Measurements from ENCODE around the gene POLG2. TPM values are rescaled to one million over a fixed set of nuclear protein-coding genes. Genes with fewer than 3 reads are reported as not detected.

Gene POLG2
- total RNA-seq, 2 donors from 2014 or later = 3.2 to 22.1 TPM

GRCh38 chr17:64448665-64449512 lies 48.0 kb downstream of the POLG2 start, which contains the start of gene MILR1:
TSS of gene MILR1 (plus strand) at chr17:64449115. CDS start at chr17:64449169, 54 bp downstream.
- peak within 1 kb of the TSS; percentile 15 for H3K4me3 ChIP-seq
- no peak for ATAC-seq (ENCODE audit: insufficient number of reproducible peaks, low FRiP score, low read depth)
- no peaks in the 10 kb centered on the region for H3K9me3 ChIP-seq
- H3K27me3 ChIP-seq (replicated peaks; ENCODE audit: insufficient read depth) = no peaks in the 10 kb centered on the region
- H3K4me1 ChIP-seq (ENCODE audit: control insufficient read depth in 1 of 2, low read depth in 2 of 2) = no peaks in the 10 kb centered on the region
- no peaks in the 10 kb centered on the region for H3K36me3 ChIP-seq
- DNase-seq (ENCODE audit: low spot score) = no peak
- H3K27ac ChIP-seq = peak within 1 kb of the TSS in 1 of 2 donors; percentile 34
- TF ChIP-seq, protein P1, sequence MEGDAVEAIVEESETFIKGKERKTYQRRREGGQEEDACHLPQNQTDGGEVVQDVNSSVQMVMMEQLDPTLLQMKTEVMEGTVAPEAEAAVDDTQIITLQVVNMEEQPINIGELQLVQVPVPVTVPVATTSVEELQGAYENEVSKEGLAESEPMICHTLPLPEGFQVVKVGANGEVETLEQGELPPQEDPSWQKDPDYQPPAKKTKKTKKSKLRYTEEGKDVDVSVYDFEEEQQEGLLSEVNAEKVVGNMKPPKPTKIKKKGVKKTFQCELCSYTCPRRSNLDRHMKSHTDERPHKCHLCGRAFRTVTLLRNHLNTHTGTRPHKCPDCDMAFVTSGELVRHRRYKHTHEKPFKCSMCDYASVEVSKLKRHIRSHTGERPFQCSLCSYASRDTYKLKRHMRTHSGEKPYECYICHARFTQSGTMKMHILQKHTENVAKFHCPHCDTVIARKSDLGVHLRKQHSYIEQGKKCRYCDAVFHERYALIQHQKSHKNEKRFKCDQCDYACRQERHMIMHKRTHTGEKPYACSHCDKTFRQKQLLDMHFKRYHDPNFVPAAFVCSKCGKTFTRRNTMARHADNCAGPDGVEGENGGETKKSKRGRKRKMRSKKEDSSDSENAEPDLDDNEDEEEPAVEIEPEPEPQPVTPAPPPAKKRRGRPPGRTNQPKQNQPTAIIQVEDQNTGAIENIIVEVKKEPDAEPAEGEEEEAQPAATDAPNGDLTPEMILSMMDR (IDR thresholded peaks at IDR 0.05) = no peak

DNA sequence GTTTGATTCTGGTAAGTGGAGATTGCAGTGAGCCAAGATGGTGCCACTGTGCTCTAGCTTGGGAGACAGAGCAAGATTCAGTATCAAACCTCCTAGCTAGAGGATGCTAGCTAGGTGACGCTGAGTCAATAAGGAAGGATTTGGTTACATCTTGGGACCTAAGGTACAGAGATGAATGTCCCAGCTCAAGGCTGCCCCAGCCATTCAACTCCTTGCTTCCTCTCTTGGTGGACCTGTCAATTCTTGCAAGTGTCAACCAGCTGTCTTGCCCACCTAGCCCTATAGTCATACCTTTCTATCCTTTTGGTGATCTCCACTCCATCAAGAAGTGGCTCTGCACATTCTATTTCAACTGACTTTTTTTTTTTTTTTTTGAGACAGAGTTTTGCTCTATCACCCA lies 49.3 kb downstream of the POLG2 start:
- TF ChIP-seq, protein P1 (IDR thresholded peaks at IDR 0.05) = no peak
- no peak for ATAC-seq (ENCODE audit: insufficient number of reproducible peaks, low FRiP score, low read depth)

GRCh38 chr17:64443086-64443760 lies 53.6 kb downstream of the POLG2 start:
- Histone ChIP-seq H3K9me3 (peaks cover under 1% of the 10 kb centered on the region), H3K4me3 (no peak overlapping the region), H3K4me1 (ENCODE audit: control insufficient read depth in 1 of 2, low read depth in 2 of 2) (peaks cover 0 to 9% of the 10 kb centered on the region in 2 donors), H3K36me3 (no peaks in the 10 kb centered on the region), H3K27me3 (replicated peaks; ENCODE audit: insufficient read depth) (no peaks in the 10 kb centered on the region), H3K27ac (peak overlapping the region in 1 of 2 donors; percentile 23)
- TF ChIP-seq, protein P1 (IDR thresholded peaks at IDR 0.05) = no peak
- no peak for DNase-seq (ENCODE audit: low spot score)
- ATAC-seq (ENCODE audit: insufficient number of reproducible peaks, low FRiP score, low read depth) = no peak

More for the DNA sequence above, 49.3 kb downstream of the POLG2 start:
- Histone ChIP-seq H3K27ac (no peak overlapping the region), H3K4me1 (ENCODE audit: control insufficient read depth in 1 of 2, low read depth in 2 of 2) (no peaks in the 10 kb centered on the region), H3K27me3 (replicated peaks; ENCODE audit: insufficient read depth) (no peaks in the 10 kb centered on the region), H3K4me3 (no peak overlapping the region), H3K36me3 (no peaks in the 10 kb centered on the region), H3K9me3 (no peaks in the 10 kb centered on the region)
- DNase-seq (ENCODE audit: low spot score) = no peak

DNA sequence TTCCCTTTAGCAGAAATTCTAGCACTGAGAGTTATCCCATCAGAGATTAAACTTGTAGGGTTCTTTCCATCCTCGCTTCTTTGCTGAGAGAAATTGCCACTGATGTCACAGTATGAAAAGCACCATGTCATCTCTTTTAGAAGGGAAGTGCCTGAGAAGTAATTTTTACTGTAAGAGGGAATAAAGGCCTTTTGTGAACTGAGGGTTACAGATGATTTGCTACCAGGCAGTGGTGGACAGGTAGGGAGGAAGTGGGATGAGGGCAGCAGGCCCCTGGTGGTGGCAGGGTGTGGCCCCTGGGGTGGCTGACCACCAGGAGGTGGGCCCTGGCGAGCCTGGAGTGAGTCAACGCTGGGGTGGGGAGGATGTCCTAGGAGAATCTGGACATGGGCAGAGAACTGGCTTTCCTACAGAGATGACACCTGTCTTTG lies 54.3 kb downstream of the POLG2 start:
- peak overlapping the region; percentile 40 for H3K4me3 ChIP-seq
- peaks cover 0 to 9% of the 10 kb centered on the region in 2 donors for H3K4me1 ChIP-seq (ENCODE audit: control insufficient read depth in 1 of 2, low read depth in 2 of 2)
- TF ChIP-seq, protein P1 (IDR thresholded peaks at IDR 0.05) = no peak
- ATAC-seq (ENCODE audit: insufficient number of reproducible peaks, low FRiP score, low read depth) (no peak), DNase-seq (ENCODE audit: low spot score) (no peak)
- H3K27ac ChIP-seq = peak overlapping the region; percentile 5 to 23
- no peaks in the 10 kb centered on the region for H3K27me3 ChIP-seq (replicated peaks; ENCODE audit: insufficient read depth)
- H3K9me3 ChIP-seq = peaks cover 7% of the 10 kb centered on the region
- no peaks in the 10 kb centered on the region for H3K36me3 ChIP-seq
